IPS DF 4.7 (cell line): ENCODE data around the gene ZNF530.
A peak's percentile ranks its signal among the peaks of the same experiment; 100 is the strongest.

Source experiments
- DNase-seq: peaks from one replicate; pipeline ENCODE4 v3.0.0-alpha.2; 2013; ENCODE audit warnings: low spot score; ENCODE audit errors: extremely low read depth

ZNF530 gene

GRCh38 chr19:57599761-57600383, at the start of gene ZNF530:
Gene ZNF530 (plus strand): TSS chr19:57599885. CDS start chr19:57604346, 4,461 bp downstream.
- DNase-seq: peak; percentile 79

- no peak for DNase-seq
Observed at GRCh38 chr19:57552432-57552831, 47.3 kb upstream of the ZNF530 start.

DNA sequence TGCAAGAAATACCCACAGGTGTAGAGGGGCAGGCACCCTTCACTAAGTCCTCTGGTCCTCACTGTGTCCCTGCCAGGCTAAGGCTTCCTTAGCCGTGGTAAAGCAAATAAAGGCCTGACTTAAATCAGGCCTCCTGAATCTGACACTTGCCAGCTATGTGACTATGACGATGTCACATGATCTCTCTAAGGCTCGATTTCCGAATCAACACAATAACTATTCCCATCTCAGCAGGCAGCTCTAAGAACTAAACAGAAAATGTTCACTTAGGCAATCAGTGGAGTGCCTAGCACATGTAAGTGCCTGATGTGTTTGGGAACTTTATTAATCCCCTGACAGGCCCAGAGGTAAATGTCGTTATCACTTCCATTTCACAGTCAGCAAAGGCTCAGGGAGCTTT, 42.0 kb upstream of the ZNF530 start:
- no peak for DNase-seq

- no peak for DNase-seq
Observed at GRCh38 chr19:57558525-57558924, 41.2 kb upstream of the ZNF530 start.

DNA sequence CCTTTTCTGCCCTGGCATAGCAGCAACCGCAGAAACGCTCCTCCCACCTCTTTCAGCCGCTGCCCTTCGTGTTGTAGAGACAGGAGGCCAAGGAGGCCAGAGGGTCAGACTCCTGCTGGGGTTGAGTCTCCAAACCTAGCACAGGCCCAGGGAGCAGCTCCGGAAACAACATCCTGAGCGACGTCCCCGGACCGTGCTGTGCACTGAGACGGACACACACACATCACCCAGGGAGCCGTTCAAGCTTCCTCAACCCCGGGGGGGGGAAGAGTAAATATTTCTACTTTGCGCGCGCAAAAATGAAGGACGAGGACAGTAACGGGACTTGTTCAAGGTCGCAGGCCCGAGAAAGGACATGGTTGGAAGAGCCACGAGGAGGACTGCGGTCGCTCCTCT, 40.7 kb upstream of the ZNF530 start:
- no peak for DNase-seq

- no peak for DNase-seq
Observed at GRCh38 chr19:57559404-57560025, 40.2 kb upstream of the ZNF530 start, which contains the start of gene ZNF550. Gene ZNF550 (minus strand): TSS chr19:57559863. CDS start chr19:57559682, 181 bp downstream.

- DNase-seq: no peak
Observed at GRCh38 chr19:57560049-57560491, 39.6 kb upstream of the ZNF530 start.

DNA sequence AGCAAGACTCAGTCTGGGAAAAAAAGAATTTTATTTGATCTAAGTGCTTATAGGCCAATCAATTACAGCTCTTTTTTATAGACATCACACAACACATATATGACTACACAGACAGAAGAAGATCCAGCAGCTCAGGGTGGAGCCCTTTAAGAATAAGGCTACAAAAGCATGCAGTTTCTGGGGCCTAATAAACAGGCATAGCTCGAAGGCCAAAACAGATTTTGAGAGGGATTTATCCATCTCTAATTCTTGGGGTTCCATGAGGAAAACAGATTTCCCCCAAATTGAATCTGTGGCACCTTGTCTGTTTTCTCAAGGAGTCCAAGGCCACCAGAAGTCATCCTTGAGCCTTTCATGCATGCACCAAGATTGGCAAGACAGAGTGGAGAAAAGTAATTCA, 36.1 kb upstream of the ZNF530 start:
- no peak for DNase-seq

GRCh38 chr19:57566396-57567265, 33.1 kb upstream of the ZNF530 start:
- DNase-seq: no peak

- DNase-seq: no peak
Observed at GRCh38 chr19:57570707-57571106, 29.0 kb upstream of the ZNF530 start.

- DNase-seq: no peak
Observed at GRCh38 chr19:57572415-57572947, 27.2 kb upstream of the ZNF530 start.

- no peak for DNase-seq
Observed at GRCh38 chr19:57576661-57577060, 23.0 kb upstream of the ZNF530 start.

GRCh38 chr19:57578487-57579205, 21.0 kb upstream of the ZNF530 start, which contains the start of gene ZNF416:
Gene ZNF416 (minus strand): TSS chr19:57578911. CDS start chr19:57578704, 207 bp downstream.
- DNase-seq: peak; percentile 99

DNA sequence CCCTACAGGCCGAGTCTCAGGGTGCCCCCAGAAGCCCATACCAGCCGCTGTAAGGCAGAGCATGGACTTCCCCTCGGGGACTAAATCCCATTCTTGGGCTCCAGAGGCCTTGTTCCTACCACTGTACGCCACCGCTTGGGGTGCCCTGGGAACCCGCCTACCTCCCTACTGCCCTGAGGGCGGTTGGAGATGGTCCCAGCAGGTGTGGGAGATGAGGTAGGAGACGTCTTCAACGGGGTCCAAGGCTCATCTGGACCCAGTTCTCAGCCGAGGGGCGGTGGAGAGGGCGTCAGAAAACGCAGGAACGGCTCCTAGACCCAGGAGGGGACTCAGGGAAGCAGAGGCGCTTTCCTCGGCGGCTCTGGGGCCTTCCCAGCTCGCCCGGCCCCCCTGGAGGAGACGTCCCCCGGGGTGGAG, 16.6 kb upstream of the ZNF530 start:
- DNase-seq: no peak

- peak; percentile 95 for DNase-seq
Observed at GRCh38 chr19:57583521-57584416, 15.9 kb upstream of the ZNF530 start, which contains the start of gene ZIK1. Gene ZIK1 (plus strand): TSS chr19:57584145. CDS start chr19:57584357, 212 bp downstream.

- no peak for DNase-seq
Observed at GRCh38 chr19:57587529-57587928, 12.2 kb upstream of the ZNF530 start.

- no peak for DNase-seq
Observed at GRCh38 chr19:57599377-57599760, 316 bp upstream of the ZNF530 start.

DNA sequence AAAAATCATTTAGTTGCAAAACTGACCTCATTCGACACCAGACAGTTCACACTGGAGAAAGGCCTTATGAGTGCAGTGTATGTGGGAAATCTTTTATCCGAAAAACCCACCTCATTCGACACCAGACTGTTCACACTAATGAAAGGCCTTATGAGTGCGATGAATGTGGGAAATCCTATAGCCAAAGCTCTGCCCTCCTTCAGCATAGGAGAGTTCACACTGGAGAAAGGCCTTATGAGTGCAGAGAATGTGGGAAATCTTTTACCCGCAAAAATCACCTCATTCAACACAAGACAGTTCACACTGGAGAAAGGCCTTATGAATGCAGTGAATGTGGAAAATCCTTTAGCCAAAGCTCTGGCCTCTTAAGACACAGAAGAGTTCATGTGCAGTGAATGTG, 7.2 kb downstream of the ZNF530 start:
- no peak for DNase-seq

DNA sequence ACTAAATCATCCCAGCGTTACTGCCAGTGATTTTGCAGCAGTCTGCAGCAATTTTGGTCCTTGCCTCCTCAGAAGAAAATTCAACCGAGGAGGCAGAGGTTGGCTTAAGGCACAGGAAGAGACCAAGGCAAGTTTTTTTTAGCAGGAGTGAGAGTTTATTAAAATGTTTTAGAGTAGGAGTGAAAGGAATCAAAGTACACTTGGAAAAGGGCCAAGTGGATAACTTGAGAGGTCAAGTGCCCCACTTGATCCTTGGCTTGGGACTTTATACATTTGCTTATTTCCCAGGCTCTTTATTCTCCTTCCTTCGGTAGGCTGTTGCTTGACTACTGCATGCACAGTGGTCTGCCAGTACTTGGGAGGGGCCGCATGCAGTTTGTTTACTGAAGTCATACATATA, 11.4 kb downstream of the ZNF530 start:
- no peak for DNase-seq
